ENCODE data around the gene LRIG2. TPM values are rescaled to one million over a fixed set of nuclear protein-coding genes. Genes with fewer than 3 reads are reported as not detected.
"Not testable (repeated sequence)": the region's sequence is repeated elsewhere in the genome, so short reads cannot be mapped to it uniquely, and the experiment has no call there.

The LRIG2 gene
- polyA plus RNA-seq, 1 donor from 2014 or later = 7.3 TPM

DNA sequence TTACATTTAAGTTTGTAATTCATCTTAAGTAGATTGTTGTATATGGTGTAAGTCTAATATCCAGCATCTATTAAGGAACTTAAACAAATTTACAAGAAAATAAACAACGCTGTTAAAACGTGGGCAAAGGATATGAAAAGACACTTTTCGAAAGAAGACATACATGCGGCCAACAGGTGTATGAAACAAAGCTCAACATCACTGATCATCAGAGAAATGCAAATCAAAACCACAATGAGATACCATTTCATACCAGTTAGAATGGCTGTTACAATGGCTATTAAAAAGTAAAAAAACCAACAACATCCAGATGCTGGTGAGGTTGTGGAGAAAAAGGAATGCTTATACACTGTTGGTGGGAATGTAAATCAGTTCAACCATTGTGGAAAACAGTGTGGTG is 77.5 kb downstream of the LRIG2 start:
- H3K27me3 Mint-ChIP-seq, H3K9me3 Mint-ChIP-seq, H3K36me3 Mint-ChIP-seq, H3K27ac Mint-ChIP-seq, H3K4me3 Mint-ChIP-seq, H3K4me1 Mint-ChIP-seq: not testable (repeated sequence)

DNA sequence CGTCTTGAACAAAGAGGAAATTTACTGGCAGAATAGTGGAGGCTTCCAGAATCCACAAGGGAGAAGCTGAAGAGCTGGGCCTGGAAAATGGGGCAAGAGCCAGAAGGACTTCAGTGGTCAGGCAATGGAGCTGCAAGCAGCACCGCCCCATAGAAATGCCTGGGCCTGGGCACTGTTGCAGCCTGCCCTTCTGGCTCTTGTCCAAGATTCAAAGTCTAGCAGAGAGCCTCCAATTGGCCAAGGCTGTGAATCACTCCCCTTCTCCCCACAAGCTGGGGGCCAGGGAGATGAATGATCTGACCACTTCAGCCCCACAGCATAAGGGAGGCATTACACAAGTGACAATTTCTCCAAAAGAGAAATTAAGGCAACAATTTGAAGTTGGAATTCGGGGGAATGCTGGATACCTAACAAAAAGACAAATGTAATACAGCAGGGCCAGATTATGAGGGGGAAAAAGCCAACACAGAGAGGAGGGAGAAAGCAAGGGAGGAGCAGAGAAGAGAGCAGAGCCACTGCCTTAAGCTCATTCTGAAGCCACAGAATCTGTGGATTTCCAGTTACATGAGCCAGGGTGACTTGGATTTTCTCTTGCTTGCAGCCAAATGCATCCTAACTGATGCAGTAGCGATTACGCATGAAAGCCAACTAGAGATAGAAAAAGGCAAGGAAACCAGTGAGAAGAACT is 80.3 kb downstream of the LRIG2 start:
- Mint-ChIP-seq H3K27me3 (peaks cover 3% of the 10 kb centered on the region), H3K27ac (peak overlapping the region in 1 of 3 donors; percentile 25), H3K9me3 (peaks cover 4 to 7% (median 6%) of the 10 kb centered on the region in 3 donors), H3K4me1 (peaks cover 0 to 3% (median 0%) of the 10 kb centered on the region in 3 donors), H3K4me3 (no peak overlapping the region), H3K36me3 (peaks cover 4% of the 10 kb centered on the region)

DNA sequence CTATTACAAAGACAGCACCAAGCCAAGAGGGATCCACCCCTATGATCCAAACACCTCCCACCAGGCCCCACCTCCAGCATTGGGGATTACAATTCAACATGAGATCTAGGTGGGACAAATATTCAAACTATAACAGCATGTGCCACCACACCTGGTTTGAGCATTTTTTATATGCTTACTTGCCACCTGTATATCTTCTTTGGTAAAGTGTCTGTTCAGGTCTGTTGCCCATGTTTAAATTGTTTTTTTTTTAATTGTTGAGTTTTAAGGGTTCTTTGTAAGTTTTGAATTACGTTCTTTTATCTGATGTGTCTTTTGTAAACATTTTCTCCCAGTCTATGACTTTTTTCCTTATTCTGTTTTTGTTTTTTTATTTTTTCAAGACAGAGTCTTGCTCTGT is 83.4 kb downstream of the LRIG2 start:
- Mint-ChIP-seq H3K4me1 (no peaks in the 10 kb centered on the region), H3K4me3 (no peak overlapping the region), H3K27ac (no peak overlapping the region), H3K9me3 (peaks cover 6 to 13% (median 10%) of the 10 kb centered on the region in 3 donors), H3K27me3 (peaks cover 1% of the 10 kb centered on the region), H3K36me3 (peaks cover 4% of the 10 kb centered on the region)

DNA sequence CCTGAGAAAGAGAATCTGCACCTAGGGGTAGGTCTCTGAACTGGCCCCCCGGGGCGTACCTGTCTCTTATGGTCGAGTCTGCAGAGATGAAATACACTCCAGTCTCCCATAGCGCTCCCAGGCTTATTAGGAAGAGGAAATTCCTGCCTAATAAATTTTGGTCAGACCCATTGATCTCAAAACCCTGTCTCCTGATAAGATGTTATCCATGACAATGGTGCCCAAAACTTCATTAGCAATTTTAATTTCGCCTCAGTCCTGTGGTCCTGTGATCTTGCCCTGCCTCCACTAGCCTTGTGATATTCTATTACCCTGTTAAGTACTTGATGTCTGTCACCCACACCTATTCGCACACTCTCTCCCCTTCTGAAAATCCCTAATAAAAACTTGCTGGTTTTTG is 85.7 kb downstream of the LRIG2 start:
- not testable (repeated sequence) for H3K27me3 Mint-ChIP-seq, H3K4me1 Mint-ChIP-seq

DNA sequence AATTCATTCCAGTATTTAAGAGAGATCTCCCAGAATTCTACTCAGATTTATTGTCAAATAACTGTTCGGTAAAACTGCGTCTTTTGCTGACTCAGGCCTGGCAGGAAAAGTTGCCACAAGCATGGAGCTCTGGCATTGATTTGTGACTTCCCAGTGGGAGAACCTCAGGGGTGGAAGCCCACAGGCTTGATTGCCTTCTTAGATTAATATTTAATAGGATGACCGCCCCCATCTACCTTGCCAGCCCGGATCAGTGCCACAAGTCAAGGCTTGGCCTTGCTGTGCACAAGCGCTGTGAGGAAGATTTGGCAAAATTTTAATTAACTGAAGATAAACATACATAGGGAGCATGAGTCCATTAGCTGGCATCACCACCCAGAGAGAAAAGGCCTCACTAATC is 93.5 kb downstream of the LRIG2 start:
- H3K4me1 Mint-ChIP-seq = peaks cover 0 to 7% (median 0%) of the 10 kb centered on the region in 3 donors
- H3K9me3 Mint-ChIP-seq = peaks cover 0 to 2% (median 2%) of the 10 kb centered on the region in 3 donors
- no peaks in the 10 kb centered on the region for H3K36me3 Mint-ChIP-seq
- no peak overlapping the region for H3K27ac Mint-ChIP-seq
- no peak overlapping the region for H3K4me3 Mint-ChIP-seq
- no peaks in the 10 kb centered on the region for H3K27me3 Mint-ChIP-seq

More for the DNA sequence above, 85.7 kb downstream of the LRIG2 start:
- not testable (repeated sequence) for H3K36me3 Mint-ChIP-seq, H3K4me3 Mint-ChIP-seq, H3K27ac Mint-ChIP-seq
- H3K9me3 Mint-ChIP-seq = peaks cover 6 to 13% (median 10%) of the 10 kb centered on the region in 3 donors

DNA sequence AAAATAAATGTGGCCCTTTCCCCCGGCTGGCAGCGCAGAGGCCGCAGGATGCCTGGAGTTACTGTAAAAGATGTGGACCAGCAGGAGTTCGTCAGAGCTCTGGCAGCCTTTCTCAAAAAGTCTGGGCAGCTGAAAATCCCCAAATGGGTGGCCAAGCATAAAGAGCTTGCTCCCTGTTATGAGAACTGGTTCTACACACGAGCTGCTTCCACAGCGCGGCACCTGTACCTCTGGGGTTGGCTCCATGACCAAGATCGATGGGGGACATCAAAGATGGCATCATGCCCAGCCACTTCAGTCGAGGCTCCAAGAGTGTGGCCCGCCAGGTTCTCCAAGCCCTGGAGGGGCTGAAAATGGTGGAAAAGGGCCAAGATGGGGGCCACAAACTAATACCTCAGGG is 95.9 kb downstream of the LRIG2 start:
- Mint-ChIP-seq H3K9me3 (peaks cover 8 to 12% (median 11%) of the 10 kb centered on the region in 3 donors), H3K4me3 (no peak overlapping the region), H3K4me1 (peaks cover 0 to 3% (median 0%) of the 10 kb centered on the region in 3 donors), H3K27ac (no peak overlapping the region), H3K36me3 (no peaks in the 10 kb centered on the region), H3K27me3 (no peaks in the 10 kb centered on the region)

DNA sequence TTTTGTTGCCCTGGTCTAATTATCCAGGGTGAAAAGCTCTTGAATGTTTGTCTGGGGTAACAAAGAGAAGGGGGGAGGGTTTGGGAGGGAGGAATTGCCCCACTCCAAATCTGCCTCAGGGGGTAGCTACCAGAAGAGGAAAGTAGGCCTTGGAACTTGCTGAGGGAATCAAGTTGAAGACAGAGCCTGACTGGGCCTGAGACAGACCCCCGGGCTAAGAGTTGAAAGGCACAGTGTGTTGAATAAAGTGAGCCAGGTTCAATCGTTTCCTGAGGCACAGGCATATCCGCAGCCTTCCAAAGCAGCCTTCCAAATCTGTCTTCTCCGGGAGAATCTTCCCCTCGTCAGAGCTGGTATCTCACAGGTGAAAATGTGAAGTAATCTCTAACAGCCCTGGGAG is 96.6 kb downstream of the LRIG2 start:
- Mint-ChIP-seq H3K4me1 (peaks cover 0 to 3% (median 0%) of the 10 kb centered on the region in 3 donors), H3K27ac (no peak overlapping the region), H3K4me3 (no peak overlapping the region), H3K27me3 (no peaks in the 10 kb centered on the region), H3K36me3 (no peaks in the 10 kb centered on the region), H3K9me3 (peaks cover 8 to 12% (median 11%) of the 10 kb centered on the region in 3 donors)

DNA sequence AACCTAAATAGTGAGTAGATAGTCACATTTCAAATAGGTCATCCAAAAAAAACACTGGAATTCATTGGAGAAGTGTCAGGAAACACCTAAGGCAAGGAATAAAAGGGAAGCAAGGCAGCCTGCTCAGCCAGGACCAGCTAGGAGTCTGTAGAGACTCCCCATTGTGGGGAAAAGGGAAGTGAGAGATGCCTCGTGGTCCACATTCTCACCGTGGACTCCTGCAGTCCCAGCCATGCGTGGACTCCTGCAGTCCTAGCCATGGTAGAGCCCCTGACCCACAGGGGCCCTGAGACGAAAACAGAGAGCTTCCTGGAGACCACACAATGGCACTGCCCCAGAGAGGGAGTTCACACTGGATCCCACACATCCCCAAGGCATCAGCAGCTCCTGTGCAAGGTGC is 97.5 kb downstream of the LRIG2 start:
- Mint-ChIP-seq H3K36me3 (no peaks in the 10 kb centered on the region), H3K4me3 (no peak overlapping the region), H3K9me3 (peaks cover 8 to 12% (median 11%) of the 10 kb centered on the region in 3 donors), H3K27me3 (no peaks in the 10 kb centered on the region), H3K27ac (no peak overlapping the region), H3K4me1 (no peaks in the 10 kb centered on the region)

DNA sequence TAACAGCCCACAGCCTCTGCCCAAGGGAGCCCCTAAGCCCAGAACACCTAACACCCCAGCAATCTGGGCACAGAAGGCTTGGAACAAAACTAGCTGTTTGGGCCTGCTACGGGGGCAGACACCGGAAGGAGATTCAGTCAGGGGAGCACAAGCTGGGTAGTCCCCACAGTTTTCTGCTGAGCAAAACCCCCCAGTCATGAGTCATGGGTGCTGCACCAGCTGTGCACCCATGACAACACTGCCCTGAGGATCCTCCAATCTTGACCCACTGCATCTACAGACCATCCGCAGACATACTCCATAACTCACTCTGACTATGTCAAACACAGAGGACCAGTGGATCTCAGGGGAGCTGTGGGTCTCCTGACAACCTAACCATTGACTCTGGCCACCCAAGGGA is 105.1 kb downstream of the LRIG2 start:
- Mint-ChIP-seq H3K27ac (no peak overlapping the region), H3K27me3 (no peaks in the 10 kb centered on the region), H3K4me1 (peaks cover 0 to 7% (median 0%) of the 10 kb centered on the region in 3 donors), H3K4me3 (no peak overlapping the region), H3K36me3 (no peaks in the 10 kb centered on the region), H3K9me3 (peaks cover 0 to 2% (median 0%) of the 10 kb centered on the region in 3 donors)

DNA sequence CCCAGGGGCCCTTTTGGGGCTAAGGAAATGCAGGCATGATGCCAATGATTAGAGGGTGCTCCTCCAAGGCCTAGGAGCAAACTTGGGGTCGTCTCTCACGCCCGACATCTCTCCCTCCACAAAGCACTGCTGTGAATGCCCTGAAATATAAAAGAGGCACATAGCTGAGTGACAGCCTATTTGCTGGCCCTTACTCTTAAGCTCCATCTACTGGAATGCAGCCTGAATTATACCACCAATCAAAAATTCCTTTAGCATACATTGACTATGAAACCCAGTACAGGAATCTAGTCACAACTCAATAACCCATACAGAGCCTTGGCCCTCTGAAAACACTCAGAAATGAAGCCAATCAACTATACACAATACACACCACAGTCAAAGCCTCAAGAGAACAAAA is 105.5 kb downstream of the LRIG2 start:
- peaks cover 0 to 7% (median 0%) of the 10 kb centered on the region in 3 donors for H3K4me1 Mint-ChIP-seq
- no peak overlapping the region for H3K4me3 Mint-ChIP-seq
- no peaks in the 10 kb centered on the region for H3K27me3 Mint-ChIP-seq
- peaks cover 0 to 2% (median 0%) of the 10 kb centered on the region in 3 donors for H3K9me3 Mint-ChIP-seq
- no peaks in the 10 kb centered on the region for H3K36me3 Mint-ChIP-seq
- no peak overlapping the region for H3K27ac Mint-ChIP-seq

Other genes with a start within 250 kb of the LRIG2 start
- 7.5 TPM for gene SLC16A1, start 117.0 kb upstream of the LRIG2 start, polyA plus RNA-seq